Activated CD4-positive, alpha-beta T cell treated with anti-CD3 and anti-CD28 coated beads, Interleukin-2, amount 50 U/mL, for 4 hours (primary cell): ENCODE data around the gene PITX1.
"Not testable (repeated sequence)": the region's sequence is repeated elsewhere in the genome, so short reads cannot be mapped to it uniquely, and the experiment has no call there.

Experiments
- DNase-seq, 2 experiments: peaks; one replicate each; pipeline ENCODE4 v3.0.0-alpha.2; 2020

Gene PITX1

DNA sequence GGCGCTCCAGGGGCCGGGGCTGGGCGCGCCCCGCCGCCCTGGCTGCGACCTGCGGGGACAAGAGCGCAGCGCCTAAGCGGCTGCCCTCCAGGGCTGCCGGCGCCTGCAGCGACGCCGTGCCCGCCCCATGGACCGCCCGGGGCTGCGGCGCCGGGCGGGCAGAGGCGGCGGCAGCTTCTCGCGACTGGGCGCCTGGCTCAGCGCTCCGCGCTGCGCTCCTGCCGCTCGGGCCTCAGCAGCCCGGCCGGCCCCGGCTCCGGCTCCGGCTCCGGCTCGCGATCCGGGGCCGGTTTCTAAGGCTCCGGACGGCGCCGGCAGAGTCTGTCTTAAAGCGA, at the start of gene PITX1:
PITX1 (minus strand) TSS at position 328 of the 335 bp plus-strand sequence. CDS start 347 bp downstream, outside the sequence.
- no peak for DNase-seq

DNA sequence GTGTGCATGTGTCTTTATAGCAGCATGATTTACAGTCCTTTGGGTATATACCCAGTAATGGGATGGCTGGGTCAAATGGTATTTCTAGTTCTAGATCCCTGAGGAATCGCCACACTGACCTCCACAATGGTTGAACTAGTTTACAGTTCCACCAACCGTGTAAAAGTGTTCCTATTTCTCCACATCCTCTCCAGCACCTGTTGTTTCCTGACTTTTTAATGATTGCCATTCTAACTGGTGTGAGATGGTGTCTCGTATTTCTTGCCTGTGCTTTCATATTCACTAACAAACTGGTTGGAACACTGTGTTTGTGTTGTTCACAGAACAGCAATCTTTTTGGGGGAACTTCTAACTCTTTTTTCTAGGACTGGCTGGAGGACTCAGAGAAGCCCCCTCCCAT, 49.3 kb upstream of the PITX1 start:
- not testable (repeated sequence) for DNase-seq

DNA sequence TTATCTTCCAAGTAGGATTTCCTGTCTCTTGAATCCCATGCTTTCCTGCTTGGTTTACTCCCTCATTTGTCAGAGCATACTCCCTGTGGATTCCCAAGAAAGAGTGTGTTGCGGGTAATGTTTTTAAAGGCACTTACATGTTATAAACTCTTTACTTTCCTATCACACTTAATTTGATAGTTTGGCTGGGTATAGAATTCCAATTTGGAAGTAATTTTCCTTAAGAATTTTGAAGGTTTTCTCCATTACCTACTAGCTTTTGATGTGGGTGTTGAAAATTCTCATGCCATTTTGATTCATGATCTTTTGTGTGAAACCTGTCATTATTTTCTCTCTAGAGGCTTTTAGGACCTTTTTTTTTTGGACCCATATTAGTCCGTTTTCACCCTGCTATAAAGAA, 47.2 kb upstream of the PITX1 start:
- DNase-seq = no peak

GRCh38 chr5:135079760-135080159, 45.7 kb upstream of the PITX1 start:
- DNase-seq = no peak

GRCh38 chr5:135079099-135079681, 45.2 kb upstream of the PITX1 start:
- DNase-seq = no peak

DNA sequence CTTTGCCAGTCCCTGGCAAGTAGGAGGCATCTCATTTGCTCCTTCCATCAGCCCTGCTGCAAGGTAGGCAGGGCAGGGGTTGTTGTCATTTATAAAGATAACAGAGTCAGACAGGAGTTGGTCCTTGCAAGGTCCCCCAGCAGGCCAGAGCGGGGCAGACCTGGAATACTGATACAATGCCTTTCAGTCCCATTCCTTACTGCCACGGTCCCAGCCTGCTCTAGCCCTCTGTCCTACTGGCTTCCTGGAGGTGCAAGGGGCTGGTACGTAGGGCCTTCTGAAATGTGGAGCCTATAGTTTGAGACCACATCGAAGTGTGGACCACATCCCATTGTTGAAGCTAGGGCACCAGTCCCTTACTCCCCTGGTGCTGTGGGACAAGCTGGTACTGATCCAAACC, 42.8 kb upstream of the PITX1 start:
- no peak for DNase-seq

- DNase-seq = no peak
These were observed 42.0 kb upstream of the PITX1 start for GRCh38 chr5:135076051-135076491.

- DNase-seq = no peak
These were observed 41.6 kb upstream of the PITX1 start for GRCh38 chr5:135075621-135076020.

DNA sequence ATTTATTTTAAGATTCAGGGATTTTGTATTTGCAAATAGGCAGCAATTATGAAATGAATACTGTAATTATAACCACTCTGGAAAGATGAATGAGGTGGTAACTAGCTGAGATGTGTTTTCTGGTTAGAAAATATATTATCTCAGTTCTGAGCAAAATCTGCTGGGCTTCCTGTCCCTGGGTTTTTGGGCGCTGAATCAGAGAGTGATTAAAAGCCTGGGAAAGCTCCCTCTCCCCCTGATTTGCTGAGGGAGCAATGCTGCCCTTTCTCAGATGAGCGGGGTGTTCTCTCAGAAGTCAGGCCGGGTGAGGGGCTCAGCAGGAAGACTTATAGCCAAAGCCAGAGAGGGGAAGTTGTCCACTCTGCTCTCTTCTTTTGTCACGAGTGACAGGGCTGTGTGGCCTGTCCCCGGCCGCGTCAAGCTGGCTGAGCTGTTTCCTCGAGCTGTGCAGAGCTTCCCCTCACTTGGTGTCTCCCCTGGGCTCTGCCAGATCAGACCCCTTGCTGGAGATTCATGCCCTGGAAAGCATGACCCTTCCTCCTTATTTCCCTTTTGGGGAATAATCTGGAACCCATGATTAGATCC, 39.8 kb upstream of the PITX1 start:
- no peak for DNase-seq

DNA sequence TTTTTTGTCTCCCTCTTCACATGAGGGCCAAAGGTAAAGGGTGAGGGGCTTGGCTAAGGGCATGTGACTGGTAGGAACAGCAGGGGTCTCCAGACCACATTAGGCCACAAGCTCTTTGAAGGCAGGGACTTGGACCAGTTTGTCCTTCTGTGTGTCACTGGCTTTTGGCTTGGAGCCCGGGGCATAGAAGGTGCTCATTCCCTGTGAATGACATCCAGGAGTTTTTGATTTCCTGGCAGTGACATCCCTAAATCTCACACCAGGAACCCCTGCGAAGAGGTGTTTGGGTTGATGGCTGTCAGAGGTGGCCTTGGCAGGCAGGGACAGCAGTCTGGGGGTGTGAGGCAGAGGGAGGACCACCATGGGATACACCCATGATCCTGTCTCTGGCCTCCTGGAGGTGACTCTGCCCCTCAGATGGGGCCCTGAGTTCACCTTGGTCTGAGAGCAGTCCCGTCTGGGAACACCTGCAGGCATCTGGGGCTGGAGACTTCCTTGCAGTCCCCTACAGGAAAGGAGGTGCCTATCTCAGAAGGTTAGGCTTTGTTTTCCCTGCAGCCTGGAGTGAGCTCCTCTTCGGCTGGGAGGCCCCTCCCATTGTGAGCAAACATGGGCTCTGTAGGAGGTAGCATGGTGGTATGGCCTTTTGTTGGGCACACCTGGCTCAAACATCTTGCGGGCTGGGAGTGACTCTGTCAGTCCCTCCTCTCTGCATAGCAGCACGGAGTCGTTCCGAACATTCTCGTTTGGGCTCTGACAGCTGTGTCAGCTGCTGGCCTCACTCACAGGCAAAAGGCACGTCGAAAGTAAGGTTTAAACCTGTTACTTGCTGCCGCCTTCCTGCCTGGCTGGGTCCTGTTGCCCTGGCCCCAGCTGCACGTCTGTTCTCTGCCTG, 38.6 kb upstream of the PITX1 start:
- DNase-seq = no peak

DNA sequence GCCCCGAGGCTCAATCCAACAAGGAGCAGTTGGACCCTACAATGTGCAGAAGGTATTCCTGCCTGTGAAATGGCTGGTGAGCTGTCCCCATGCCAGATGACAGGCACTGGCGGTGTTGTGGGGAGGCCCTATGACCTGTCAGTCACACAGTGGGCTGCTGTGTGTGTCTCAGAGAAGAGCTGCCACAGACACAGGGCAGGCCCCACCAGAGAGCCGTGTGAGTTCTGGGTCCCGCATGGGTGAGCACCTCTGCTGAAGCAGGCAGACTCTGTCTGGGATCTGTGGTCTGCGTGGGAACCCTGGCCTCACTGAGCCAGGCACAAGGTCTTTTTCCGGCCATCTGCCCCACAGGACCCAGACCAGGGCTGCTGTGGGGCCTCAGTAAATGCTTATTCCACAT, 37.3 kb upstream of the PITX1 start:
- no peak for DNase-seq

GRCh38 chr5:135069895-135070657, 36.0 kb upstream of the PITX1 start:
- no peak for DNase-seq

- DNase-seq = no peak
These were observed 35.2 kb upstream of the PITX1 start for GRCh38 chr5:135069016-135069770.

DNA sequence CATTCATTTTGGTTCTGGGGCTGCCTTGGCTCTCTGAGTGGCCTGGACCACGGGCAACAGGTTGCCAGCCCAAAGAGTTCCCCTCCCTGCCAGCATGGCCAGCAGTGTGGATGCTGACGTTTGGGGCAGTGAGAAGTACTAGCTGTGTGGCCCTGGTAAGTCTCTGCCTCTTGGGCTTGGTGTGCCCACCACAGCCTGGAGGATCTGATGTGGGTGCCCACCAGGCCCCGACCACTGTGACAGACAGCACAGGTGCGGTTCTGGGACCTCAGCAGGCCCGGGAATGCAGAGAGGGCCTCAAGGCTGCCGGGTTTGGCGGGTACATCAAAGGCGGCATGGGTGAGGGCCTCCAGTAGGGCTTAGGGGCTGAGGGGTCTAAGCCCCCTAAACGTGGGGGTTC, 33.6 kb upstream of the PITX1 start:
- DNase-seq = no peak

- no peak for DNase-seq
These were observed 32.8 kb upstream of the PITX1 start for GRCh38 chr5:135066781-135067180.

DNA sequence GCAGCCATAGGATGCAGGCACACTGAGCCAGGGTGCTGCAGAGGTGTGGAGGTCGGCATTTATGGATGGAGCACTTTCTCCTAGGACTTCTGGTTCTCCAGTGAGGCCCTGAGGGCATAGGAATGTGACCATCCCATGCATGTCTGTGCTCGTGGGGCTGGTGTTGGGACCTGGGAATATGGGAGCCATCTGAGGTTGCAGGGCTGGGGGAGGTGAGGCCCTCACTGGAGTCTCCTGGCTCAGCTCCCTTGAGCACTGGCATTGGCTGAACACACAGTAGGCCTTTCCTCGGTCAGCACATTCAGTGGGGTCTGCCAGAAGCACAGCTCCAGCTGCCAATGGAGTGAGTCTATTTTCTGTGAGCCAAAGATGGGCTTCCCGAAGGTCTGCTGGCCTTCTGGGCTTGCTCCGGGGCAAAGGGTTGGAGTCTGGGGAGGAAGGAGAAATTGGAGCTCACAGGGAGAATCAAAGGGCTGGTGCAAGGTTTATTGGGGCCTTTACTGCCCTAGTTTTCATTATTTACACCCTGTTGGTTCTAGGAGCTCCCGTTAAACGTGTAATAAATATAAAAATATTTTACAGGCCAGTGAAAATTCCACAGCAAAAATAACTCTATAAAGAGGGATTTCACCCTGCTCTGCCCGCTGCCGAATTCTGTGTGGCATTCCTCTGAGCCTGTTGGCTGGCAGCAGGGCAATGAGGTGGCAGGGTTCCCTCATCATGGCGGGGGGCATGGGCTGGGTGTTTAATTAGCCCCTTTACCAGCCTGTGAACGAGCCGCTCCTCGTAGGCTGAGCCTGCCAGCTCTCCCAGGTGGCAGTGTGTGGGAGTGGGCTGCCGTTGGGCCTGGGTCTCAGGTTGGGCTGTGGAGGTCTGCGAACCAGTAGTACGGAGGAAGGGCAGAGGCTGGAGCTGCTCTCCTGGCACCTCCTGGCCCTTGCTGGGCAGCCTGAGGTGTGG, 31.6 kb upstream of the PITX1 start:
- DNase-seq = no peak

DNA sequence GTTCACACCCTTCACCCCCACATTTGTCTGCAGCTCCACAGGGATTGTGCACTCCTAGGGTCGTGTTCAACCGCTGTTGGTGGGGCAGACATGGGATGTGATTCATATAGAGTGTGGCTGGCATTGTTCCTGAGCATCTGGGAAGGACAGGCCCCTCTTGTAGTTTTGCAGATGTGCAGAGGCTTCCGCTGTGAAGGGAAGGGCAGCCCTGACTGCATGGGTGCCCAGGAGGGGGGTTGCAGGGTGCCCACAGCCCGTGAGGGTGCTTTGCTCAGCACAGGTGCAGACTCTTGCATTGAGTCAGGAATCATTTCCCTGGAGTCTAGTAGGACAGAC, 30.2 kb upstream of the PITX1 start:
- DNase-seq = no peak

DNA sequence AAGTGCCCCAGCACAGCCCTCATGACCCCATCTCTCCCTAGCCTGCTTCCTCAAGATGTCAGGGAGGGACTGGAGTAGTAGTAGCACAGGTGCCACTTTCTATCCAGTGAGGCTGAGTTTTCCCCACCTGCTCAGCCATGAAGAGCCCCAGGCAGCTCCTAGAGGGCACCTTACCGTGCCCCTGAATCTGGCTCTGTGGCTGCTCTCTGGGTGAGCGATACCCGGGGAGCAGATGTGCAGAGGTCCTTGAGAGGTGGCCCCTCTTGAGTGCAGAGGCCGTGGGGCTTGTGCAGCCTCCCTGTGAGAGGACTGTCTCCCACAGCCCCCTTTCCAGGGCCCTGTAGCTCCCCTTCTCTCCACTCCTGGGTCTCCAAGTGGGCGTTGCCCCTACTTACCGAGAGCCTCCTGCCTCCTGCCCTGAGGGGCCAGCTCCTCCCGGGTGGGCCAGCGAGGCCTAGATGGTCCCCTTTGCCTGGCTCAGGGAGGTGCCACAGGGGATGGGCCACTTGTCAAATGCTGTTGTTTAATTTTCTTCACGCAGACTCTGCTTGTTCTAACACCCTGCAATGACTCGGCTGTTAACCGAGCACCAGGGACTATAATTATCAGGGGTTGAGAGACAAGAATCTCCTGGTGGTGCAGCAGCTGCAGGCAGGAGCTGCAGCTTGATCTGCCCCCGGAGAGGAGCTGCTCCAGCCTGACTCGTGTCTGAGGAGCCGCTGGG, 29.6 kb upstream of the PITX1 start:
- no peak for DNase-seq

DNA sequence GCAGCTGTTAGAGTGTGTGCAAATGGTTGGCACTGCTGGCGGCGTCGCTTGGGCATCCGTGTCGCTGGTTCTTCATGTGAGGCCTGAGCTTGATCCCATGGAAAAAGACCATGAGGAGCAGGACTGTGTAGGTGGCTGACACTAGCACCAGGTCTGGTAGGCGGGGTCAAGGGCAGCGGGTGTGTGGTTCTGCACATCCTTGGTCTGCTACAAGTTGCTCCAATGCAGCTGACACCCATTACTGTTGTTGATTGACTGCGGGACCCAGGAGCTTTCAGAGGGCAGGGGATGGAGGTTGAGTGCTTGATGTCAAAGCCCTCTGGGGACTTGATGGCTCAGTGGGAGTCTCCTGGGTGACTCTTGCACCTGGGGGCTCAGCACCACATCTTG, 29.0 kb upstream of the PITX1 start:
- DNase-seq = no peak

GRCh38 chr5:135062216-135063055, 28.4 kb upstream of the PITX1 start:
- DNase-seq = no peak
